Trophoblast cell (in vitro differentiated cells and primary cell): ENCODE measurements around the gene IER5.

Source experiments
- DNase-seq, 2 donors: peaks; one replicate each; pipeline ENCODE4 v3.0.0-alpha.2; 2016
- H2AFZ ChIP-seq: 2 replicates; pipeline ENCODE4 v1.6.1; 2013; ENCODE audit warnings: low read length, moderate library complexity, mild to moderate bottlenecking; ENCODE audit not compliant: insufficient read depth, poor library complexity
- H2AK5ac ChIP-seq: 2 replicates; pipeline ENCODE4 v1.6.1; 2013; ENCODE audit warnings: mild to moderate bottlenecking, low read length
- H2BK120ac ChIP-seq: 2 replicates; pipeline ENCODE4 v1.6.1; 2013; ENCODE audit warnings: low read length, mild to moderate bottlenecking, moderate library complexity; ENCODE audit not compliant: insufficient read depth, poor library complexity
- H2BK12ac ChIP-seq: 2 replicates; pipeline ENCODE4 v1.6.1; 2013; ENCODE audit warnings: mild to moderate bottlenecking, low read length, moderate library complexity
- H2BK5ac ChIP-seq: 2 replicates; pipeline ENCODE4 v1.6.1; 2013; ENCODE audit warnings: low read length, low read depth, moderate library complexity, mild to moderate bottlenecking; ENCODE audit not compliant: poor library complexity
- H3K14ac ChIP-seq: 2 replicates; pipeline ENCODE4 v1.6.1; 2013; ENCODE audit warnings: mild to moderate bottlenecking, low read length
- H3K18ac ChIP-seq: 2 replicates; pipeline ENCODE4 v1.6.1; 2013; ENCODE audit warnings: mild to moderate bottlenecking, low read length
- H3K23ac ChIP-seq: 2 replicates; pipeline ENCODE4 v1.6.1; 2013; ENCODE audit warnings: low read length
- H3K27ac ChIP-seq: 2 replicates; pipeline ENCODE4 v1.5.1; 2013; ENCODE audit warnings: low read depth, mild to moderate bottlenecking, inconsistent platforms, low read length, moderate library complexity
- H3K27me3 ChIP-seq: 2 replicates; pipeline ENCODE4 v1.6.1; 2013; ENCODE audit warnings: inconsistent platforms, mild to moderate bottlenecking, low read length, moderate library complexity; ENCODE audit not compliant: insufficient read depth
- H3K36me3 ChIP-seq, 2 experiments: 1 replicate in 1 of 2; 2 replicates in 1 of 2; pipeline ENCODE4 v1.6.1; 2013; ENCODE audit warnings: low read length in 2 of 2, mild to moderate bottlenecking in 2 of 2, moderate library complexity in 1 of 2; ENCODE audit not compliant: insufficient read depth in 2 of 2, control insufficient read depth in 1 of 2
- H3K4ac ChIP-seq: 2 replicates; pipeline ENCODE4 v1.6.1; 2013; ENCODE audit warnings: low read depth, mild to moderate bottlenecking, low read length, moderate library complexity
- H3K4me1 ChIP-seq, 2 experiments: 1 replicate in 1 of 2; 2 replicates in 1 of 2; pipeline ENCODE4 v1.6.1; 2013; ENCODE audit warnings: low read length in 2 of 2, mild to moderate bottlenecking in 2 of 2, moderate library complexity in 1 of 2; ENCODE audit not compliant: insufficient read depth in 2 of 2, control insufficient read depth in 1 of 2
- H3K4me2 ChIP-seq: 2 replicates; pipeline ENCODE4 v1.6.1; 2013; ENCODE audit warnings: inconsistent platforms, mild to moderate bottlenecking, low read length, moderate library complexity
- H3K4me3 ChIP-seq: 2 replicates; pipeline ENCODE4 v1.5.1; 2013; ENCODE audit warnings: mild to moderate bottlenecking, low read depth, low read length, inconsistent platforms
- H3K79me1 ChIP-seq: one replicate; pipeline ENCODE4 v1.6.1; 2013; ENCODE audit warnings: low read length
- H3K79me2 ChIP-seq: 2 replicates; pipeline ENCODE4 v1.6.1; 2013; ENCODE audit warnings: low read length, mild to moderate bottlenecking; ENCODE audit not compliant: control insufficient read depth, insufficient read depth, poor library complexity
- H3K9ac ChIP-seq: 2 replicates; pipeline ENCODE4 v1.6.1; 2013; ENCODE audit warnings: mild to moderate bottlenecking, low read length
- H3K9me3 ChIP-seq: 2 replicates; pipeline ENCODE4 v1.6.1; 2013; ENCODE audit warnings: low read depth, mild to moderate bottlenecking, control low read depth, inconsistent platforms, low read length; ENCODE audit not compliant: insufficient read depth
- H4K12ac ChIP-seq: 2 replicates; pipeline ENCODE4 v1.6.1; 2013; ENCODE audit warnings: low read depth, mild to moderate bottlenecking, low read length, moderate library complexity
- H4K8ac ChIP-seq: 2 replicates; pipeline ENCODE4 v1.6.1; 2013; ENCODE audit warnings: low read depth, mild to moderate bottlenecking, low read length, moderate library complexity
- H4K91ac ChIP-seq: one replicate; pipeline ENCODE4 v1.6.1; 2013; ENCODE audit warnings: low read depth, mild to moderate bottlenecking, low read length, moderate library complexity
- WGBS: extraction: QIAGEN DNeasy Blood & Tissue Kit; methylation state at CpG from one replicate; pipeline ENCODE4 v1.1.7; 2013; ENCODE audit warnings: missing lambda C conversion rate; ENCODE audit not compliant: insufficient read length, insufficient coverage; ENCODE audit errors: extremely low coverage; 5-methylcytosine and 5-hydroxymethylcytosine counted together

IER5 gene

DNA sequence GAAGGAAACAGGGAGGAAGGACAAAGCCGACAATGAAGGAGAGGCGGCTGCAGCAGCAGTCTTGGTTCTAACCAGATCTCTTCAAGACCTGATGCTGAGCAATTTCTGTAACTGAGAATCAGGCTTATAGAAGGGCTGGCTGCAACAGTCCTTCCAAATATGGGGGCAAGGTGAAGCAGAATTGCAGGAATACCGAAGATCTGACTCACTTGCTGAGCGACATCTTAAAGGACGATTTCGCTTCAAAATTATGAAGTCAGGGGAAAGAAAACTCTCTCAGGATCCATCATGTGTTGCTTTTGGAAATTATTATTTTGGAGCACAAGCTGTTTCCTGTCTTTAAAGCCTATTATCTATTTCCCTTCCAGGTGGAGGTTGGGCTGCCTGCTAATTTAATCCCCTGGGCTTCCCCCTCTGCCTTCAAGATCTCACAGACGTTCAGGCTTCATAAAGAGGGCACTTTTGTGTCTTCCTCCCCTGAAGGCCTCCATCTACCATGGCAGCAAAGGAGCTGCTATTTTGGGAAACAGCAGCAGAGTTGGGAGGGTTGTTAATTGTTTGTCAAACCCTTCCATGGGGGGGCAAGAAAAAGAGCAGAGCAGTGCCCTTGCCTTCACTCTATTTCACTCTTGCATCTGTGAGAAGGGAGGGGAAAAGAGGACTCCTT is 10.8 kb upstream of the IER5 start:
- Histone ChIP-seq H2BK120ac (peak overlapping the region; percentile 79), H3K4ac (no peak overlapping the region), H3K4me3 (no peak overlapping the region), H2BK5ac (peak overlapping the region; percentile 18), H4K12ac (no peak overlapping the region), H2AFZ (no peak overlapping the region), H3K27me3 (no peaks in the 10 kb centered on the region), H3K79me2 (no peaks in the 10 kb centered on the region), H3K4me2 (peak overlapping the region; percentile 30), H3K4me1 (peaks cover 6 to 14% of the 10 kb centered on the region in 2 experiments), H4K8ac (peak overlapping the region; percentile 8), H3K27ac (peak overlapping the region; percentile 50), H3K14ac (no peak overlapping the region), H3K23ac (no peak overlapping the region), H3K79me1 (peaks cover 8% of the 10 kb centered on the region), H2BK12ac (peak overlapping the region; percentile 67), H2AK5ac (no peak overlapping the region), H3K9ac (peak overlapping the region; percentile 4), H3K9me3 (no peaks in the 10 kb centered on the region), H4K91ac (peak overlapping the region; percentile 71), H3K36me3 (no peaks in the 10 kb centered on the region), H3K18ac (no peak overlapping the region)
- DNase-seq, result peak; percentile 67 to 80
- WGBS, result no CpG with 5 or more reads among the region's 7 CpGs

DNA sequence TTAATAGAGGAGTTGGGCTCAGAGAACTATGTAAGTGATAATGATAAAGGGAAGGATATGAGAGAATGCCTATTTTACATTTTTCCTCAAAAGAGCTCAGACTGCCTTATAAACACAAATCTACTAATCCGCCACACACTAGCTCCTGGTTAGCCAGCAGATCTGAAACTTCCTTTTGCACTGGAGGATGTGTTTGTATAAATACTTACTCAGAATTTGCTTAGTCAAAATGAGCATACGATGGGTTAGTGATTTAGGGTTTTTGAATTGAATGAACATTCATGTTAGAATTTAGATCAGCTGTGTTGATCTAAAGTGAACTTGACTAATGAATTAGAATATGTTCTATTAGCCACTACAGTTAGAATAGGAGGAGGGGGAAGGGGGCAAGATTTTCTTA is 9.1 kb upstream of the IER5 start:
- Histone ChIP-seq H4K91ac (no peak overlapping the region), H2BK120ac (no peak overlapping the region), H3K4me1 (peaks cover 6 to 14% of the 10 kb centered on the region in 2 experiments), H2AFZ (no peak overlapping the region), H2AK5ac (no peak overlapping the region), H2BK12ac (no peak overlapping the region), H3K79me2 (no peaks in the 10 kb centered on the region), H4K8ac (no peak overlapping the region), H4K12ac (no peak overlapping the region), H3K27ac (no peak overlapping the region), H3K9ac (no peak overlapping the region), H3K36me3 (no peaks in the 10 kb centered on the region), H2BK5ac (no peak overlapping the region), H3K4ac (no peak overlapping the region), H3K27me3 (no peaks in the 10 kb centered on the region), H3K4me3 (no peak overlapping the region), H3K79me1 (peaks cover 8% of the 10 kb centered on the region), H3K18ac (no peak overlapping the region), H3K9me3 (no peaks in the 10 kb centered on the region), H3K4me2 (no peak overlapping the region), H3K23ac (no peak overlapping the region), H3K14ac (no peak overlapping the region)
- DNase-seq, result no peak
- no CpG with 5 or more reads among the region's 2 CpGs for WGBS

DNA sequence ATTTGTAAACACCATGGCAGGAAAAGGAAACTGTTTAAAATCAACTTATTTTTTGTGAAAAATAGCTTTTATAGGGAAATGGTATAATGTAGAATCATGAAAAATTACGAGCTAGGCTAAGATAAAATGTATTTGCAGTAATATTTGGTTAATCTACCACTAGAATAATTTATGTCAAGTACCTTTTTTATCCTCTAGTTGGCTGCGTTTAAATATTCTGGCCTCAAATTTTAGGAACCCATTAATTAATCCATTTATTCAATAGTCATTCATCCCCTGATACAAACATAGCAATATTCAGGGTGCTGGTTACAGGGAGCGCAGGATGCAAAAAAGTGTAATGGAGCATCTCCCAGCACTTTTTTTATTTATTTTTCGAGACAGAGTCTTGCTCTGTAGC is 8.6 kb upstream of the IER5 start:
- Histone ChIP-seq H3K4me1 (peaks cover 6 to 14% of the 10 kb centered on the region in 2 experiments), H2BK5ac (no peak overlapping the region), H4K12ac (no peak overlapping the region), H2AK5ac (no peak overlapping the region), H3K4me2 (no peak overlapping the region), H3K27me3 (no peaks in the 10 kb centered on the region), H4K91ac (no peak overlapping the region), H3K18ac (no peak overlapping the region), H3K9me3 (no peaks in the 10 kb centered on the region), H3K9ac (no peak overlapping the region), H3K23ac (no peak overlapping the region), H3K4ac (no peak overlapping the region), H3K79me1 (peaks cover 8% of the 10 kb centered on the region), H3K27ac (no peak overlapping the region), H3K36me3 (no peaks in the 10 kb centered on the region), H3K4me3 (no peak overlapping the region), H2AFZ (no peak overlapping the region), H3K79me2 (no peaks in the 10 kb centered on the region), H3K14ac (no peak overlapping the region), H4K8ac (no peak overlapping the region), H2BK12ac (no peak overlapping the region), H2BK120ac (no peak overlapping the region)
- no CpG with 5 or more reads among the region's 4 CpGs for WGBS
- no peak for DNase-seq

DNA sequence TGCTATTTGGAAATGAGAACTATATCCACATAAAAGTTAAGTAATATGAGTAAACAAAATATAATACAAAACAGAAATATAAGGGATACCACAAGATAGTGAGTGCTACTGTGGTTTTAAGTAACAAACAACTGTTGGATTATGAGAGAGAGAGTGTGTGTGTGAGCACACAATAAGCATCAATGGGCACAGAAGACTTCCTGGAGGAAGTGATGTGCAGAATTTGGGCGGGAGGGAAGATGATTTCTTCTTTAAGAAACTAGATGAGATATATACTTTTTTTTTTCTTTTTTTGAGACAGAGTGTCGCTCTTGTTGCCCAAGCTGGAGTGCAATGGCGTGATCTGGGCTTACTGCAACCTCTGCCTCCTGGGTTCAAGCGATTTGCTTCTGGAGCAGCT is 7.9 kb upstream of the IER5 start:
- Histone ChIP-seq H3K4me2 (no peak overlapping the region), H2BK5ac (no peak overlapping the region), H3K4ac (no peak overlapping the region), H3K36me3 (no peaks in the 10 kb centered on the region), H3K27me3 (no peaks in the 10 kb centered on the region), H4K8ac (no peak overlapping the region), H3K79me2 (no peaks in the 10 kb centered on the region), H3K27ac (no peak overlapping the region), H4K91ac (no peak overlapping the region), H4K12ac (no peak overlapping the region), H3K9me3 (no peaks in the 10 kb centered on the region), H2BK12ac (no peak overlapping the region), H3K14ac (no peak overlapping the region), H3K9ac (no peak overlapping the region), H3K4me3 (no peak overlapping the region), H3K23ac (no peak overlapping the region), H3K4me1 (peaks cover 6 to 14% of the 10 kb centered on the region in 2 experiments), H2BK120ac (no peak overlapping the region), H2AFZ (no peak overlapping the region), H3K79me1 (peaks cover 8% of the 10 kb centered on the region), H3K18ac (no peak overlapping the region), H2AK5ac (no peak overlapping the region)
- DNase-seq, result no peak
- WGBS, result no CpG with 5 or more reads among the region's 4 CpGs
